AG10803 (cell line): ENCODE measurements around the gene TRPV2.
"Not testable (repeated sequence)": the region's sequence is repeated elsewhere in the genome, so short reads cannot be mapped to it uniquely, and the experiment has no call there.

Experiments used
- DNase-seq: peaks from one replicate; pipeline ENCODE4 v3.0.0; 2010; ENCODE audit warnings: low read depth
- H3K4me3 ChIP-seq: 2 replicates; pipeline ENCODE4 v1.5.1; 2011; ENCODE audit warnings: mild to moderate bottlenecking, low read length, control low read depth
- CTCF ChIP-seq: conservative IDR thresholded peaks from 2 replicates; pipeline ENCODE4 v1.5.1; 2011; ENCODE audit warnings: mild to moderate bottlenecking, low read length, control low read depth, inconsistent platforms

The TRPV2 gene

GRCh38 chr17:16380640-16381495 lies 34.5 kb upstream of the TRPV2 start, which contains the start of gene UBB:
TSS of gene UBB (plus strand) at chr17:16381091. CDS start at chr17:16381908, 817 bp downstream.
- peak; percentile 99 for DNase-seq
- no peak for TF ChIP-seq CTCF

GRCh38 chr17:16381496-16381820 lies 33.9 kb upstream of the TRPV2 start:
- DNase-seq: peak; percentile 34
- no peak for TF ChIP-seq CTCF
- peak overlapping the region; percentile 87 for H3K4me3 ChIP-seq

More at GRCh38 chr17:16380640-16381495, 34.5 kb upstream of the TRPV2 start, which contains the start of gene UBB:
- peak within 1 kb of the TSS; percentile 87 for H3K4me3 ChIP-seq

GRCh38 chr17:16383216-16383615 lies 32.2 kb upstream of the TRPV2 start:
- no peak overlapping the region for H3K4me3 ChIP-seq
- TF ChIP-seq CTCF: no peak
- DNase-seq: no peak

- no peak for TF ChIP-seq CTCF
- DNase-seq: no peak
- H3K4me3 ChIP-seq: no peak overlapping the region
Observed at GRCh38 chr17:16383772-16384287, 31.5 kb upstream of the TRPV2 start.

- TF ChIP-seq CTCF: no peak
- DNase-seq: no peak
- H3K4me3 ChIP-seq: no peak overlapping the region
Observed at GRCh38 chr17:16384557-16384956, 30.8 kb upstream of the TRPV2 start.

- DNase-seq: not testable (repeated sequence)
- peak overlapping the region; percentile 55 for H3K4me3 ChIP-seq
Observed at GRCh38 chr17:16386126-16386507, 29.3 kb upstream of the TRPV2 start.

GRCh38 chr17:16391451-16391850 lies 23.9 kb upstream of the TRPV2 start:
- no peak for DNase-seq
- no peak for TF ChIP-seq CTCF
- no peak overlapping the region for H3K4me3 ChIP-seq

GRCh38 chr17:16392491-16392890 lies 22.9 kb upstream of the TRPV2 start:
- DNase-seq, H3K4me3 ChIP-seq: not testable (repeated sequence)

GRCh38 chr17:16395887-16396286 lies 19.5 kb upstream of the TRPV2 start:
- not testable (repeated sequence) for DNase-seq, H3K4me3 ChIP-seq

GRCh38 chr17:16396693-16397092 lies 18.7 kb upstream of the TRPV2 start:
- not testable (repeated sequence) for H3K4me3 ChIP-seq, DNase-seq
